NCI-H226 (cell line): ENCODE measurements around the gene ADGRL3.
"Not testable (repeated sequence)": the region's sequence is repeated elsewhere in the genome, so short reads cannot be mapped to it uniquely, and the experiment has no call there.

Experiments used
- DNase-seq: peaks from one replicate; pipeline ENCODE4 v3.0.0-alpha.2; 2015

ADGRL3 gene

DNA sequence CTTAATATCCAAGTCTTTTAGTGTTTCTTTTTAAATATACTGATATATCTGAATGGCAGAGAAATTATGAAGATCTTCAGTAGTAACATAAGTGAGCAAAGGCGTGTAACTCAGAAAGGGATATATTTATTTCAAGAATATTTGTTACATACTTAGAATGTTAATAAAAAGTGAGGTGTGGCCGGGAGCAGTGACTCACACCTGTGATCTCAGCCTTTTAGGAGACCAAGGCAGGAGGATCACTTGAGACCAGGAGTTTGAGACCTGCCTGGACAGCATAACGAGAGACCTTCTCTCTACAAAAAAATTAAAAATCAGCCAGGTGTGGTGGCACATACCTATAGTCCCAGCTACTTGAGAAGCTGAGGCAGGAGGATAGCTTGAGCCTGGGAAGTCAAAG lies 651.0 kb downstream of the ADGRL3 start:
- no peak for DNase-seq

- not testable (repeated sequence) for DNase-seq
These were observed 652.0 kb downstream of the ADGRL3 start for GRCh38 chr4:61852105-61852504.

DNA sequence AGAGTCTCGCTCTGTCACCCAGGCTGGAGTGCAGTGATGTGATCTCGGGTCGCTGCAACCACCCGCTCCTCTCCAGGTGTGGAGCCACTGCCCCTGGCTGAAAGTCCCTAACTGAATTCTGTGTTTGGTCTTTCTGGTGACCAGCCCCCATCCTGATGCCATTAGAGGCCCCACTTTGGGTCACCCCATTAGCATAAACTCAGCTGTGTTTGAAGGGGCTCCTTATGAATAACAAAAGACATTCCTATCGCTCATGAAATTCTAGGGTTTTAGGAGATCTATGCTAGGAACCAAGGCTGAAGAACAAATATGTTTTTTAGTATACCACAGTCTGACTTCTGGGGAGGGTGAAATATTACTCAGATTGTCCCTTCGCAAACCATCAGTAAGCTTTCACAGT lies 652.9 kb downstream of the ADGRL3 start:
- DNase-seq = no peak

- DNase-seq = no peak
These were observed 660.2 kb downstream of the ADGRL3 start for GRCh38 chr4:61860376-61860775.

DNA sequence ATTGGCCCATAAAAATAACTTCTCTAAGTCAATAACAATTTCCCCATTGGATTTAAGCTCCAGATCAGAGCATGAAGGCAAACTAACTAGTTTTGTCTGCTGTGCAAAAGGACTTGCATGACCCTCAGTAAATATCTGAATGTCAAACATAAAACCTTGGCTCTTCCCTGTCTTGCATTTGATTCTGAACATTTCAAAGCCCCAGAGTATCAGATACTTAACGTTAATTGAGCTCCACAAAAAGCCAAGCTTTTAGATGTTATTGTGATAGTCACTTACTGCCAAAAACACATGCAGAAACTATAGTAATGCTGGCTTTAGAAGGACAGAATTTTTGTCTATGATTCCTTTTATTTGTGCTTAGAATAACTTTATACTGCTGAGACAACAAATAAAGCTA lies 664.2 kb downstream of the ADGRL3 start:
- DNase-seq = no peak

GRCh38 chr4:61866378-61867030 lies 666.4 kb downstream of the ADGRL3 start:
- DNase-seq = no peak

DNA sequence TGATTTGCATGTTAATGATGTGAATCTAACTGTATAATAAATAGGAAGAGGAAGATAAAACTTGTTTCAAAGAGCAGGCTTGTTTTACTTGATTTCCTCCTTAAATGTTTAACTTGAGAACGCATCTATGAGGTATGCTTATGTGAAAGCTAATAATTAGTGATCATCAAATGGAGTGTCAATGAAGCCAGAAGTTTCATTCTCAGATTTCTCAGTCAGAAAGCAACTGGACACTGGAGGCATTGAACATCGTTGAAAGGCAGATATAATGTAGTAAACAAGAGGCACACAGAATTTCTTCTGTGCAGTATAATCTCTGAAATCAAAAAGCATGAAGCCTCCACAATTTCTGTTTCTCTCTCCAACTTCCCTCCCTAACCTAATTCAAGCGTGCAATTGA lies 672.9 kb downstream of the ADGRL3 start:
- DNase-seq = no peak

DNA sequence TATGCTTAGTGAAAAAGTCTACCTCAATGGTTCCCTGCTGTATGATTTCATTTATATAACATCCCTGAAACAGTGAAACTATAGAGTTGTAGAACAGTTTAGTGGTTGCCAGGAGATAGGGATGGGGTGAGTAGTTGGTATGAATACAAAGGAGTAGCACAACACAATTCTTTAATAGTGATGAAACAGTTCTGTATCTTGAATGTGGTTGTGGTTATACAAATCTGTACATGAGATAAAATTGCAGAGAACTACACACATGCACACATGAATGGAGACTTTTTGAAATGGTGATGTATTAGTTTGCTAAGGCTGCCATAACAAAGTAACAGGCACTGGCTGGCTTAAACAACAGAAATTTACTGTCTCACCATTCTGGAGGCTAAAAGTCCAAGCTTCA lies 677.1 kb downstream of the ADGRL3 start:
- DNase-seq = peak; percentile 24

- DNase-seq = no peak
These were observed 677.8 kb downstream of the ADGRL3 start for GRCh38 chr4:61877893-61878292.

DNA sequence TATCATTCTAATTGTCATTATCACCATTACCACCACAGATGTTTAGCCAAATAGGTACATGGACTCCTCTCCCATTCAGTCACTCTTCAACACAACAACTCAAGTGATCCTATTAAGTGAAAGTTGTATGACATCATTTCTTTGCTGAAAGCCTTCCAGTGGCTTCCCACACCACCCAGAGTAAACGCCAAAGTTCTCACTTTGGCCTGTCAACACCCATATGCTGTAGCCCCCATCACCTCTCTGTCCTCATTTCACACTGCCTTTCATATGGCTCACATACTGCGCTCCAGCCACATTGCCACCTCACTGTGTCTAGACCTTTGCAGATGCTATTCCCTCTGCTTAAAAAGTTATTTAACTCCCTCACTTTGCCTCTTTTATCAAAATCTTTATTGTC lies 682.3 kb downstream of the ADGRL3 start:
- no peak for DNase-seq

GRCh38 chr4:61886131-61886530 lies 686.0 kb downstream of the ADGRL3 start:
- no peak for DNase-seq

DNA sequence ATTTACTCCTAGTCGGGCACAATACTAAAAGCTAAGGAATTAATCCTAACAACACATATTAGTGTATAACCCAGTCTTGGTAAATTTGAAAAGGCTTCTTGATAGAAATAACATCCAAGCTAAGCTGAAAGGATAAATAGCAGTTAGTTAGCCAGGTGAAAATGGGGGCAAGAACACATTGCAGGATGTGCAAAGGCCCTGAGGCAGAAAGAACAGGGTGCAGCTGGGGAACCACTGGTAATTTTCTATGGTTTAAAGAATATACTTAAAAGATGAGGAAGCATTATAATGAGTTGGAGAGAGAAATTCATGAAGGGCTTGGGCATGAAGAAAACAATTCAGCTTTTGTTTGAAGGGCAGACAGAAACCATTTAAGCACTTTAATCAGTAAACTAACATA lies 689.0 kb downstream of the ADGRL3 start:
- no peak for DNase-seq

DNA sequence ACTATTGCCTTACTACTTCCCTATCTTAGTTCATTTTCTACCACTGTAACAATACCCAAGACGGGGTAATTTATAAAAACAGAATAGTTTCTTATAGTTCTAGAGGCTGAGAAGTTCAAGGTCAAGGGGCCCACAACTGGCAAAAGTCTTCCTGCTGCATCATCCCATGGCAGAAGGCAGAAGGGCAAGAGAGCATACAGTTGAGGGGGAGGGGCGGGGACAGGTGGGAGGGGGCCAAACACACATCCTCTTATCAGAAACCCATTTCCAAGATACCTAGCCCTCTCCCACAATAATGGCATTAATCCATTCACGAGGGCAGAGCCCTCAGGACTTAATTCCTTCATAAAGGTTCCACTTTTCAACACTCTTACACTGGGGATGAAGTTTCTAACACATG lies 690.2 kb downstream of the ADGRL3 start:
- DNase-seq = no peak

DNA sequence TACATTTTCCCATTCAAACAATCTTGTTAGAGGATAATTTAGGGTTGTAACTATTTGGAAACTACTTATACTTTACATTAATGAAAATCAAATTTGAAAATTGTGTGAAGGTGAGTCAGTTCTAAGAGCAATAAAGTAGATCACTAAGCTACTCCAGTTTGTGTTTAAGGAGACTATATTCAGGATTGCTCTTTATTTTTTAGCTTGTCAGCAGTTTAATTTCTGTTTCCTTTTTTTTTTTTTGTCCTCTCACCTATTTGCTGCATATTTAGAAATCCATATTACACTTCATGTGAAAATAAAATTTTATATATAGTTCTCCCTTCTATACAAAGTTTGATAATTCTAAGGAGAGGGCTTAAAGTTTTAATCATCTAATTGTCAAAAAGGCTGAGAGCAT lies 691.8 kb downstream of the ADGRL3 start:
- DNase-seq = no peak

GRCh38 chr4:61896634-61897033 lies 696.5 kb downstream of the ADGRL3 start:
- DNase-seq = no peak

DNA sequence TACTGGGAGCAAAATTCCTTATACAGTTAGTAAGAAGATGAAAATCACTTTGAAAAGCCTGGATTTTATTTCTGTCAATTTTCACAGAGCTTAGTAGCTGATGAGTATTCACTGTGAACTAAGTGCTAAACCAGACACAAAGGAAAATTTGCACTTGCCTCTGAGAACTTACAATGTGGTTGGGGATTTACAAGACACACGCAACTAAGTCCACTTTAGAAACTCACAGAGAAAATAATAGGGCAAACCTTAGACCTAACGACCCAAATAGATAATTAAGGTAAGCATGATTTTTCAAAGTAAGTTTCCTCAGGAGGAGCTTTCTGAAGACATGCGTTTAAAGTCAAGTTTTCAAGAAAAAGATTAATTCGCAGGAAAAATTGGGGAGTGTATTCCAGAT lies 708.9 kb downstream of the ADGRL3 start:
- DNase-seq = no peak

DNA sequence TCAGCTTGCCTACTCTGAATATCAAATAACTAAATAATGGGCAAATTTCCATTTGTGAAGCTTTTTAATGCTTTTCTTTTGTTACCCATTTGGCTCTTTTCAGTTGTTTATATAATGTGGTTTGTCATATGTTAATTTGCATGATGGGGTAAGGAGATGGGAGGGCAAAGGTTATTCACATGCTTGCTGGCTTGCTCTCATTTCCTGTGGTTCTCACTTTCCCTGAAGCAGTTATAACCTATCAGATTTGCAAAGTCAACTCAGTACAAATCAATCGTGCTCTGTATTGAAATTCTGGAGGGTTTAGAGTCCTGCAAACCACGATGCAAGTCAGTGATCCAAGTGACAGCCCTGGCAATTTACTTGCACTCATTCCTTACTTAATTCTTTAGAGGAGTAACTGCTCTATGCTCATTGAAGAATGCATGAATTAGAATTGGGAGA lies 711.2 kb downstream of the ADGRL3 start:
- DNase-seq = no peak

- DNase-seq = no peak
These were observed 713.5 kb downstream of the ADGRL3 start for GRCh38 chr4:61913619-61914018.

GRCh38 chr4:61915501-61915900 lies 715.4 kb downstream of the ADGRL3 start:
- DNase-seq = no peak

- no peak for DNase-seq
These were observed 718.4 kb downstream of the ADGRL3 start for GRCh38 chr4:61918507-61918906.

DNA sequence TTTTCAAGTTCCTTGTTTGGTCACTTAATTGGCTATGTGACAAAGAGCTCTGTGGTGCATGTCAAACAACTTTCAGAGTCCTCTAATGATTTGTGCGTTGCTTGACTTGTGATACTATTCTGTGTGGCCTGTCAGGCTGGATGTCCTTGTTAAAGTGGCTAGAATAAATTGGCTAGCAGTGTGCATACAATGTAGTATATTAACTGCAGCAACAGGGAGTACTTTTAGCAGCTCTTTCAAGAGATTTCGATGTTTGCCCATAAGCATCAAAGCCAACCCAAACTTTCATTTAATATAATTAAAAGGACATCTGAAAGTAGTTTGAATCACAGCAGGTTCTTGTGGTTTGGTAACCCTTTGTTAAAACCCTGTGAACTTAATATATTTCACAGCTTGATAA lies 718.9 kb downstream of the ADGRL3 start:
- DNase-seq = no peak

- DNase-seq = no peak
These were observed 719.4 kb downstream of the ADGRL3 start for GRCh38 chr4:61919561-61919960.

GRCh38 chr4:61921920-61922319 lies 721.8 kb downstream of the ADGRL3 start:
- DNase-seq = no peak

DNA sequence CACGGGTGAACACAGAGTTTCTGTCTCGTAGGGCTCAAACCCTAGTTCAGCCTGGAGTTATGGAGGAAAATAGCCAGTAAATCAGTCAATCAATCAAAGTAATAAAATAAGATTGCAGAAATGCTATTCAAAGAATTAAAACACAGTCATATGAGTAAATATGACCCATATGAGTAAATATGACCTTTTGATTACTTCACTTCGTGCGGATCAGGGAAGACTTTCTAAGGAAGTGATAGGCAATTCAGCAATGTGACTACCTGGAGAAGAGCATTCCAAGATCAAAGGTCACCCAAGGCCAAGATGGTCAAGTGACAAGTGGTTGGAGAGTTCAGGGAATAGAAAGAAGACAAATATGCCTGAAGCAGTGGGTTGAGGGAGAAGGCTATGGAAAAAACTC lies 722.6 kb downstream of the ADGRL3 start:
- no peak for DNase-seq

- DNase-seq = no peak
These were observed 723.1 kb downstream of the ADGRL3 start for GRCh38 chr4:61923179-61923578.

DNA sequence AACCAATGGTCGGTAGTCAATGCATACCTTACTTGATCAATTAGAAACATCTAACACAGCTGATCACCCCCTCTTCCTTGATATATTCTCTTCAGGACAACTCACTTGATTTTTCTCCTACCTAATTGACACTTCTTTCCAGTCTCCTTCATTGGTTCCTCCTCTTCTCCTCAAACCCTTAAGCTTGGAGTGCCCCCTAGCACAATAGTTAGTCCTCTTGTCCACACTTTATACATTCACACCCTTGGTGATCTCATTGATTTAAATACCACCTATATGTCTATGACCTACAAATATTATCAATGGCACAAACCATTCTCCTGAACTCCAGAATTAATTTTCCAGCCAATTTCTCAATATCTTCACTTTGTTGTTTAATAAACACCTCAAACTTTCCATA lies 724.0 kb downstream of the ADGRL3 start:
- no peak for DNase-seq
